ENCODE results near the gene PRR33.

- TF ChIP-seq CTCF (IDR thresholded peaks at IDR 0.05) (no peak), POLR2A (IDR thresholded peaks at IDR 0.05) (no peak), EP300 (IDR thresholded peaks at IDR 0.05) (no peak)
Measured at GRCh38 chr11:1848640-1849430, 42.9 kb downstream of the PRR33 start.
